ENCODE data around the gene KLF1.
"Not testable (repeated sequence)": the region's sequence is repeated elsewhere in the genome, so short reads cannot be mapped to it uniquely, and the experiment has no call there.

Gene KLF1

GRCh38 chr19:12847159-12848139 lies 39.6 kb downstream of the KLF1 start:
- peak; percentile 99 for ATAC-seq
- no peak for TF ChIP-seq ZNF8 (CRISPR knock-in tag; IDR thresholded peaks at IDR 0.05)
- TF ChIP-seq CSRNP3 (CRISPR knock-in tag; IDR thresholded peaks at IDR 0.05), result no peak
- no peak for TF ChIP-seq ZFP30 (CRISPR knock-in tag; IDR thresholded peaks at IDR 0.05)
- TF ChIP-seq RARB (CRISPR knock-in tag; IDR thresholded peaks at IDR 0.05), result no peak
- no peak for TF ChIP-seq CREB5 (CRISPR knock-in tag; IDR thresholded peaks at IDR 0.05; ENCODE audit: low read depth)
- TF ChIP-seq ZNF70 (CRISPR knock-in tag; IDR thresholded peaks at IDR 0.05), result no peak
- TF ChIP-seq, protein P1, sequence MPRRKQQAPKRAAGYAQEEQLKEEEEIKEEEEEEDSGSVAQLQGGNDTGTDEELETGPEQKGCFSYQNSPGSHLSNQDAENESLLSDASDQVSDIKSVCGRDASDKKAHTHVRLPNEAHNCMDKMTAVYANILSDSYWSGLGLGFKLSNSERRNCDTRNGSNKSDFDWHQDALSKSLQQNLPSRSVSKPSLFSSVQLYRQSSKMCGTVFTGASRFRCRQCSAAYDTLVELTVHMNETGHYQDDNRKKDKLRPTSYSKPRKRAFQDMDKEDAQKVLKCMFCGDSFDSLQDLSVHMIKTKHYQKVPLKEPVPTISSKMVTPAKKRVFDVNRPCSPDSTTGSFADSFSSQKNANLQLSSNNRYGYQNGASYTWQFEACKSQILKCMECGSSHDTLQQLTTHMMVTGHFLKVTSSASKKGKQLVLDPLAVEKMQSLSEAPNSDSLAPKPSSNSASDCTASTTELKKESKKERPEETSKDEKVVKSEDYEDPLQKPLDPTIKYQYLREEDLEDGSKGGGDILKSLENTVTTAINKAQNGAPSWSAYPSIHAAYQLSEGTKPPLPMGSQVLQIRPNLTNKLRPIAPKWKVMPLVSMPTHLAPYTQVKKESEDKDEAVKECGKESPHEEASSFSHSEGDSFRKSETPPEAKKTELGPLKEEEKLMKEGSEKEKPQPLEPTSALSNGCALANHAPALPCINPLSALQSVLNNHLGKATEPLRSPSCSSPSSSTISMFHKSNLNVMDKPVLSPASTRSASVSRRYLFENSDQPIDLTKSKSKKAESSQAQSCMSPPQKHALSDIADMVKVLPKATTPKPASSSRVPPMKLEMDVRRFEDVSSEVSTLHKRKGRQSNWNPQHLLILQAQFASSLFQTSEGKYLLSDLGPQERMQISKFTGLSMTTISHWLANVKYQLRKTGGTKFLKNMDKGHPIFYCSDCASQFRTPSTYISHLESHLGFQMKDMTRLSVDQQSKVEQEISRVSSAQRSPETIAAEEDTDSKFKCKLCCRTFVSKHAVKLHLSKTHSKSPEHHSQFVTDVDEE (CRISPR knock-in tag; IDR thresholded peaks at IDR 0.05), result no peak
- TF ChIP-seq TCF4 (CRISPR knock-in tag; IDR thresholded peaks at IDR 0.05; ENCODE audit: borderline replicate concordance), result no peak
- no peak for TF ChIP-seq SNAI2 (CRISPR knock-in tag; IDR thresholded peaks at IDR 0.05)
- no peak for TF ChIP-seq PATZ1 (CRISPR knock-in tag; IDR thresholded peaks at IDR 0.05; ENCODE audit: borderline replicate concordance)
- TF ChIP-seq PPARA (CRISPR knock-in tag; IDR thresholded peaks at IDR 0.05; ENCODE audit: borderline replicate concordance), result no peak

DNA sequence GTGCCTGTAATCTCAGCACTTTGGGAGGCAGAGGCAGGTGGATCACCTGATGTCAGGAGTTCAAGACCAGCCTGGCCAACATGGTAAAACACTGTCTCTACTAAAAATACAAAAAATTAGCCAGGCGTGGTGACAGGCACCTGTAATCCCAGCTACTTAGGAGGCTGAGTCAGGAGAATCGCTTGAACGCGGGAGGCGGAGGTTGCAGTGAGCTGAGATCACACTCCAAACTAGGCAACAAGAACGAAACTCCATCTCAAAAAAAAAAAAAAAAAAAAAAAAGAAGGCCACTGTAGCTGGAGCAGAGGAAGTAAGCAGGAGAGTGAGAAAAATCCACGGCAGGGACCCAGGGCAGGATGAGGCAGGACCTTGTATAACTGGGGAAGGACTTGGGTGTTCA lies 40.4 kb downstream of the KLF1 start:
- not testable (repeated sequence) for ATAC-seq

DNA sequence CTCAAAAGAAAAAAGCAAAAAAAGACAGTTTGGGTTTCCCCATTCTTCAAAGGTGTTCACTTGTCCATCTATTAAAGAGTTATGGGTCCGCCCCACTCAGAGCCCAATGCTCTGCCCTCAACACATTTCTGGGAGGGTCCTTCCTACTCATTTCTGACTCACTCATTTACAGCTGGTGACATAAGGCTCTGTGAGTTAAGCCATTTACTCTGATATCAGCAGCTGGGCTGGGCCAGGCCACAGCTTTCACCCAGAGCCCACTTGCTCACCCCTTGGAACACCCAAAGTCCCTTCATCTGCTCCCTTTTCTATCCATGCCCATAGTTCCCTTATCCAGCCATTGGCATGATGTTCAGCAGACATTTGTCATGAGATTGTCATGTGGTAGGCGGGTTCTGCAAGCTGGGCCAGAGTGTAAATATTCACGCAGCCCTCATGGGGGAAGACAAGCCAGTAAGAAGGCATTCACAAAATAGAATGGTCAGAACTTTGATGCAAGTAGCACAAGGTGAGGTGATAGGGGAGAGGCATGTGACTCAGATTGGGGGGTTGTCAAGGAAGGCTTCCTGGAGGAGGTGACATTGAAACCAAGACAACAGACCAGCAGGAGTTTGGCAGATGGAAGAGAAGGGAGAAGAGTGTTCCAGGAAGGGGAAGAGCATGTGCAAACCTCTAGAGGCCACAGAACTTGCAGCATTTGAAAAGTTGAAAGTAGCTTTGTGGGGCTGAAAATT lies 42.8 kb downstream of the KLF1 start:
- TF ChIP-seq ZNF70 (CRISPR knock-in tag; IDR thresholded peaks at IDR 0.05) (peak; percentile 39; the same call in 1 of the 2 replicates), ZFP3 (CRISPR knock-in tag; IDR thresholded peaks at IDR 0.05) (no peak)
- no peak for ATAC-seq

DNA sequence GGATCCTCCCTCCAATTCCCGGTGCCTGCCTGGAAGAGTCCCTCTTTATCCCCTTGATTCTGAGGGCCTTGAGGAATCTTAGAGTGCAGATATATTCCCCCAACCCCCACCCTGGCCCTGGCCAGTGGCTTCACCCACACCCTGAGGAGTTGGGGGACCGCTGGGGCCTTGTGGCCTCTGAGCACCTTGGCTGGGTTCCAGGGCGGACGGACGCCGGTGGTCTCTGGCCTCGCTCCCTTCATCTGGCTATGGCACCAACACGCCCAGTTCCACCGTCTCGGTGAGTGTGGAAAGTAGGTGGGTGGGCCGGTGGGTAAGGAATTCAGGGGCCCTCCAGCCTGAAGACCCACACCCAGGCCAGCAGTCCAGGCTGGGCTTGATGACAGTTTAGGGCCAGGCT lies 43.7 kb downstream of the KLF1 start:
- ATAC-seq, result no peak
- no peak for TF ChIP-seq BACH2 (CRISPR knock-in tag; IDR thresholded peaks at IDR 0.05; ENCODE audit: borderline replicate concordance)
- TF ChIP-seq ZNF8 (CRISPR knock-in tag; IDR thresholded peaks at IDR 0.05), result no peak
- TF ChIP-seq SNAI2 (CRISPR knock-in tag; IDR thresholded peaks at IDR 0.05), result no peak
- TF ChIP-seq TOX (CRISPR knock-in tag; IDR thresholded peaks at IDR 0.05; ENCODE audit: borderline replicate concordance), result no peak
- no peak for TF ChIP-seq CSDC2 (CRISPR knock-in tag; IDR thresholded peaks at IDR 0.05)
- TF ChIP-seq, protein P1 (CRISPR knock-in tag; IDR thresholded peaks at IDR 0.05), result no peak
- no peak for TF ChIP-seq ZC3H10 (CRISPR knock-in tag; IDR thresholded peaks at IDR 0.05)
- TF ChIP-seq ZFP30 (CRISPR knock-in tag; IDR thresholded peaks at IDR 0.05), result no peak
- TF ChIP-seq ZFP3 (CRISPR knock-in tag; IDR thresholded peaks at IDR 0.05), result no peak
- no peak for TF ChIP-seq ZNF565 (CRISPR knock-in tag; conservative IDR thresholded peaks at IDR 0.05; ENCODE audit: low read depth)
- TF ChIP-seq RARB (CRISPR knock-in tag; IDR thresholded peaks at IDR 0.05), result no peak
- TF ChIP-seq CSRNP3 (CRISPR knock-in tag; IDR thresholded peaks at IDR 0.05), result no peak
- no peak for TF ChIP-seq PATZ1 (CRISPR knock-in tag; IDR thresholded peaks at IDR 0.05; ENCODE audit: borderline replicate concordance)
